G401 (cell line): ENCODE measurements around the gene GUCY1B1. TPM values are rescaled to one million over a fixed set of nuclear protein-coding genes. Genes with fewer than 3 reads are reported as not detected.

Experiments used
- DNase-seq: peaks from one replicate; pipeline ENCODE4 v3.0.0-alpha.2; 2015; ENCODE audit warnings: low spot score
- in situ Hi-C: cut with HindIII; loops from 2 replicates; pipeline ENCODE4 v1.10.0; 2016; ENCODE audit warnings: low sequenced_read_pairs, mixed read lengths
- total RNA-seq: library from RNA; depleted of rRNA; stranded (reverse); fragments of >200 nt; shearing (Covaris generic); gene quantifications from 2 replicates; pipeline ENCODE4 v1.2.3, GENCODE V29; 2014; rRNA removed

Gene GUCY1B1
- total RNA-seq, 1 experiment from 2014 or later = 34.4 TPM

GRCh38 chr4:155837203-155837796 is 78.5 kb downstream of the GUCY1B1 start:
- in situ Hi-C loops = no loop called here
- no peak for DNase-seq

- in situ Hi-C loops = no loop called here
Observed at GRCh38 chr4:155842080-155842479, 83.3 kb downstream of the GUCY1B1 start.

DNA sequence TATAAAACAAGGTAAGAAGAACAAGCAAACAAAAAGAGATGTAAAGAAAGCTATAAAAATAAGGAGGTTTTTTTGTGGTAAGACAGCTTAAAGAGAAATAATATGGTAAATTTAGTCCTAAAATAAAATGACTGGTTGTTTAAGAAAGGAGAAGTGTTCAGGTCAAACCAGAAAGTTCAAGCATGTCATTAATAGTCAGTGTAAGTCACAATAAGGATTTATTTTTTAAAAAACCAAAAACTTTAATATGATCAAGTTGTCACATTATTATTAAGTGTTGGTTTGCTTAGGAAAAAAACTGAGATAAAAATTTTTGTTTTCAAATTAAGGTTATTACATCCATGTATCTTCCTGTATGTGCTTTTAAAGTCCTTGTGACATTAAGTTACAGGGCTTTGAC is 88.1 kb downstream of the GUCY1B1 start:
- in situ Hi-C loops = no loop called here
- no peak for DNase-seq

More at GRCh38 chr4:155842080-155842479, 83.3 kb downstream of the GUCY1B1 start:
- no peak for DNase-seq

DNA sequence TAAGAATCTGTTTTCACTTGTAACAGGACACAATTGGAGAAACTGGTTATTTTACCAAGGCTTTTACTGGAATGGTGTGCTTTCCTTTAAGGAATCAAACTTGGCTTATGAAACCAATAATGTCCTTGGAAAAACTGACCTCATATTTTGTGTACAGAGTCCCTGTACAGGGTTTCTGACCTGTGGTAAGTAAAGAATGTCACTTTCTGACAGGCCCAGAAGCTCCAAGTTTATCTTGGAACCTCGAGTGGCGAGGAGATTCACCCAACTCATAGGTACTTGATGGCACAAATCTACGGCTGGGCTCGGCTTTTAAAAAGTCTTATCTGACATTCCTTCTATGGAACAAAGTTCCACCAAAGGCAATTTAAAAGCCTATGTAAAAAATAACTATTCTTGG is 90.2 kb downstream of the GUCY1B1 start:
- DNase-seq = no peak
- in situ Hi-C loops = no loop called here

- in situ Hi-C loops = no loop called here
- no peak for DNase-seq
Observed at GRCh38 chr4:155853189-155853588, 94.4 kb downstream of the GUCY1B1 start.

GRCh38 chr4:155854582-155855226 is 95.9 kb downstream of the GUCY1B1 start:
- in situ Hi-C loops = no loop called here

GRCh38 chr4:155855897-155856296 is 97.1 kb downstream of the GUCY1B1 start:
- in situ Hi-C loops = no loop called here

More at GRCh38 chr4:155854582-155855226, 95.9 kb downstream of the GUCY1B1 start:
- DNase-seq = no peak

More at GRCh38 chr4:155855897-155856296, 97.1 kb downstream of the GUCY1B1 start:
- no peak for DNase-seq

Other genes starting within 250 kb of the GUCY1B1 start
- gene GUCY1A1, start 92.2 kb upstream of the GUCY1B1 start, total RNA-seq = 25.7 and 29.0 TPM in 2 replicates
- gene ASIC5, start 107.3 kb downstream of the GUCY1B1 start, total RNA-seq = not detected in 2 replicates
- 29.7 and 45.9 TPM in 2 replicates for gene TDO2, start 144.7 kb downstream of the GUCY1B1 start, total RNA-seq
- gene CTSO, start 194.8 kb downstream of the GUCY1B1 start, total RNA-seq = 14.9 and 15.1 TPM in 2 replicates